H1 (cell line): ENCODE data around the gene KRTAP12-4. TPM values are rescaled to one million over a fixed set of nuclear protein-coding genes. Genes with fewer than 3 reads are reported as not detected.

ENCODE experiments used
- MAX ChIP-seq: IDR thresholded peaks from 2 replicates; pipeline ENCODE4 v1.6.1; 2012; ENCODE audit warnings: inconsistent platforms
- NRF1 ChIP-seq: IDR thresholded peaks from 2 replicates; pipeline ENCODE4 v1.6.1; 2011; ENCODE audit warnings: mild to moderate bottlenecking, low read depth, low read length, improper control_type of control experiment
- TBP ChIP-seq: IDR thresholded peaks from 2 replicates; pipeline ENCODE4 v1.6.1; 2011; ENCODE audit warnings: low read depth, low read length, improper control_type of control experiment
- polyA plus RNA-seq, 7 experiments: library from polyadenylated mRNA; depleted of rRNA in 3 of 7; stranded (reverse) in 5 of 7; unstranded in 2 of 7; fragments of >200 nt in 5 of 7; fragments of 200-250 nt in 2 of 7; gene quantifications; 1 replicate in 5 of 7; 2 replicates in 1 of 7; 4 replicates in 1 of 7; pipeline versions ENCODE4 v1.2.1 to v1.2.3, GENCODE V29; 2011 to 2013; ENCODE audit warnings: missing spikeins in 2 of 7, mixed read lengths in 2 of 7
- total RNA-seq: library from RNA; stranded (reverse); fragmentation: NEBNext Ultra II Directional; extraction: Animal tissue kit (Norgen Biotek cat#: 25700); gene quantifications from 2 replicates; pipeline ENCODE4 v1.2.1, GENCODE V29; 2021

The KRTAP12-4 gene
- total and polyA plus RNA-seq, 2 of the 8 experiments (the other 6 are each of a cell fraction or from before 2014, with no cell fraction given), result not detected

GRCh38 chr21:44696572-44696971 lies 42.1 kb upstream of the KRTAP12-4 start (continued):
- TF ChIP-seq MAX, result no peak
- no peak for TF ChIP-seq NRF1
- TF ChIP-seq TBP, result no peak
